HCT116 (cell line): ENCODE results near the gene RHEB. TPM values are rescaled to one million over a fixed set of nuclear protein-coding genes. Genes with fewer than 3 reads are reported as not detected.

Source experiments
- ATAC-seq: fragments of 200-7000 bp; cut with Tn5 transposase; 2 replicates; pipeline ENCODE4 v1.9.1; 2020; ENCODE audit warnings: mild to moderate bottlenecking, moderate library complexity
- BruUV-seq: library from RNA; stranded (reverse); fragments of 400-500 nt; replicated peaks from 2 replicates; lab custom pipeline; 2021; lab: Mats Ljungman, UMichigan
- CTCF ChIA-PET: fragments of 300-600 bp; sonication (Branson Sonifier 250); formaldehyde crosslinking; loops from one replicate; lab custom pipeline; 2021; ENCODE audit warnings: antibody characterized with exemption; lab: Charles Lee
- POLR2A ChIA-PET: fragments of 300-600, 350-600 bp; sonication (Branson Sonifier 250); formaldehyde crosslinking; loops from one replicate; lab custom pipeline; 2021; ENCODE audit warnings: antibody characterized with exemption; lab: Charles Lee
- RAD21 ChIA-PET, 2 experiments: fragments of 300-600 bp; sonication (Branson Sonifier 250); formaldehyde crosslinking; loops; one replicate each; lab custom pipeline; 2023; ENCODE audit warnings: low total read pairs in 2 of 2; ENCODE audit not compliant: uncharacterized antibody in 2 of 2, unreplicated experiment in 2 of 2, low non-redundant PET in 1 of 2; lab: Charles Lee
- DNase-seq: peaks from one replicate; pipeline ENCODE4 v3.0.0-alpha.2; 2010; ENCODE audit warnings: low read depth, low spot score
- H2AFZ ChIP-seq: fragments of 200-600 bp; shearing (Covaris generic), sonication (generic); 2 replicates; pipeline ENCODE4 v1.6.1; 2017; ENCODE audit warnings: low read depth, mixed run types, mixed read lengths, antibody characterized with exemption, low read length; ENCODE audit not compliant: poor library complexity, severe bottlenecking
- H3K27ac ChIP-seq: 2 replicates; pipeline ENCODE4 v1.5.1; 2012; ENCODE audit warnings: low read depth, low read length
- H3K27me3 ChIP-seq: fragments of 200-600 bp; sonication (generic); 2 replicates; pipeline ENCODE4 v1.6.1; 2016; ENCODE audit warnings: mixed run types, low read length, mixed read lengths; ENCODE audit not compliant: insufficient read depth
- H3K36me3 ChIP-seq, 2 experiments: fragments of 200-500 bp in 1 of 2; fragments of 200-600 bp in 1 of 2; sonication (Bioruptor generic) in 1 of 2; sonication (generic) in 1 of 2; 2 replicates each; pipeline versions ENCODE4 v1.5.1 to v1.6.1; 2014 to 2016; ENCODE audit warnings: low read length in 2 of 2, inconsistent platforms in 1 of 2, mixed read lengths in 1 of 2, mixed run types in 1 of 2; ENCODE audit not compliant: insufficient read depth in 2 of 2, control insufficient read depth in 1 of 2
- H3K4me1 ChIP-seq, 2 experiments: fragments of 200-600 bp in 1 of 2; sonication (generic) in 1 of 2; 2 replicates each; pipeline versions ENCODE4 v1.5.1 to v1.6.1; 2012 to 2017; ENCODE audit warnings: low read length in 2 of 2, inconsistent platforms in 1 of 2, mild to moderate bottlenecking in 1 of 2, mixed read lengths in 1 of 2, mixed run types in 1 of 2, moderate library complexity in 1 of 2; ENCODE audit not compliant: insufficient read depth in 2 of 2, control insufficient read depth in 1 of 2
- H3K4me2 ChIP-seq: fragments of 200-600 bp; sonication (generic); 2 replicates; pipeline ENCODE4 v1.6.1; 2017; ENCODE audit warnings: mixed run types, low read length, mixed read lengths
- H3K4me3 ChIP-seq, 2 experiments: fragments of 200-600 bp in 1 of 2; sonication (generic) in 1 of 2; replicated peaks in 1 of 2; 2 replicates each; pipeline ENCODE4 v1.5.1; 2011 to 2016; ENCODE audit warnings: low read length in 2 of 2, control low read depth in 1 of 2, low read depth in 1 of 2, mild to moderate bottlenecking in 1 of 2, mixed read lengths in 1 of 2, mixed run types in 1 of 2
- H3K79me2 ChIP-seq: fragments of 200-600 bp; sonication (generic); 2 replicates; pipeline ENCODE4 v1.6.1; 2017; ENCODE audit warnings: mild to moderate bottlenecking, mixed run types, low read length, moderate library complexity, mixed read lengths; ENCODE audit not compliant: insufficient read depth
- H3K9ac ChIP-seq: fragments of 200-600 bp; sonication (generic); 2 replicates; pipeline ENCODE4 v1.6.1; 2016; ENCODE audit warnings: low read length, mixed read lengths
- H3K9me2 ChIP-seq: fragments of 200-600 bp; sonication (generic), shearing (Covaris generic); 2 replicates; pipeline ENCODE4 v1.6.1; 2017; ENCODE audit warnings: mixed run types, mild to moderate bottlenecking, moderate library complexity; ENCODE audit not compliant: insufficient read depth
- H3K9me3 ChIP-seq, 2 experiments: fragments of 200-500 bp in 1 of 2; fragments of 200-600 bp in 1 of 2; sonication (Bioruptor generic) in 1 of 2; sonication (generic) in 1 of 2; 2 replicates each; pipeline ENCODE4 v1.6.1; 2014 to 2017; ENCODE audit warnings: low read length in 2 of 2, mixed read lengths in 2 of 2, inconsistent platforms in 1 of 2, low read depth in 1 of 2, mild to moderate bottlenecking in 1 of 2, mixed run types in 1 of 2, moderate library complexity in 1 of 2; ENCODE audit not compliant: control insufficient read depth in 1 of 2, insufficient read depth in 1 of 2
- H4K20me1 ChIP-seq: fragments of 200-600 bp; sonication (generic), shearing (Covaris generic); 2 replicates; pipeline ENCODE4 v1.6.1; 2017; ENCODE audit warnings: mixed run types, mild to moderate bottlenecking, moderate library complexity; ENCODE audit not compliant: insufficient read depth
- CBX3 ChIP-seq: IDR thresholded peaks from 2 replicates; pipeline ENCODE4 v1.6.1; 2012; ENCODE audit warnings: low read depth
- CEBPB ChIP-seq: IDR thresholded peaks from 2 replicates; pipeline ENCODE4 v1.6.1; 2012; ENCODE audit warnings: low read depth
- EGR1 ChIP-seq: IDR thresholded peaks from 2 replicates; pipeline ENCODE4 v1.6.1; 2012; ENCODE audit warnings: low read depth
- ELF1 ChIP-seq: IDR thresholded peaks from 2 replicates; pipeline ENCODE4 v1.6.1; 2012; ENCODE audit warnings: low read depth, borderline replicate concordance
- EZH2 ChIP-seq: fragments of 200-600 bp; sonication (generic); IDR thresholded peaks from 2 replicates; pipeline ENCODE4 v1.6.1; 2017; ENCODE audit warnings: antibody characterized with exemption, mixed run types
- EZH2phosphoT487 ChIP-seq: fragments of 200-600 bp; IDR thresholded peaks from 2 replicates; pipeline ENCODE4 v1.6.1; 2018; ENCODE audit warnings: antibody characterized with exemption, borderline replicate concordance
- FOSL1 ChIP-seq: IDR thresholded peaks from 2 replicates; pipeline ENCODE4 v1.6.1; 2012; ENCODE audit warnings: low read depth
- POLR2A ChIP-seq: IDR thresholded peaks from 2 replicates; pipeline ENCODE4 v1.7.0; 2011; ENCODE audit warnings: borderline replicate concordance; ENCODE audit not compliant: insufficient read depth, insufficient read length; ENCODE audit errors: extremely low read depth
- POLR2AphosphoS5 ChIP-seq: IDR thresholded peaks from 2 replicates; pipeline ENCODE4 v1.6.1; 2011; ENCODE audit warnings: mild to moderate bottlenecking, low read depth, low read length, moderate library complexity
- RAD21 ChIP-seq: IDR thresholded peaks from 2 replicates; pipeline ENCODE4 v1.6.1; 2012; ENCODE audit warnings: low read depth, mild to moderate bottlenecking
- SIN3A ChIP-seq: IDR thresholded peaks from 2 replicates; pipeline ENCODE4 v1.6.1; 2012; ENCODE audit warnings: low read depth
- SP1 ChIP-seq: IDR thresholded peaks from 2 replicates; pipeline ENCODE4 v1.6.1; 2012; ENCODE audit warnings: low read depth
- TCF7L2 ChIP-seq: IDR thresholded peaks from 2 replicates; pipeline ENCODE4 v1.7.0; 2011; ENCODE audit warnings: borderline replicate concordance, inconsistent platforms; ENCODE audit not compliant: insufficient read depth, insufficient read length; ENCODE audit errors: extremely low read depth
- YY1 ChIP-seq: IDR thresholded peaks from 2 replicates; pipeline ENCODE4 v1.6.1; 2011; ENCODE audit warnings: low read length, low read depth, moderate library complexity, mild to moderate bottlenecking; ENCODE audit not compliant: insufficient replicate concordance; ENCODE audit errors: extremely low read depth
- ZFX ChIP-seq: fragments of 450-650 bp; IDR thresholded peaks from 2 replicates; pipeline ENCODE4 v1.6.1; 2017
- ZNF274 ChIP-seq: fragments of 200-500 bp; sonication (Bioruptor generic); IDR thresholded peaks from 2 replicates; pipeline ENCODE4 v1.6.1; 2014; ENCODE audit warnings: mild to moderate bottlenecking, low read depth, low read length, inconsistent platforms
- intact Hi-C: fragments of 100-400 bp; cut with micrococcal nuclease; formaldehyde crosslinking; loops from 2 replicates; pipeline ENCODE4 v1.10.0; 2022
- total RNA-seq: library from RNA; stranded (reverse); gene quantifications from one replicate; pipeline ENCODE4 v1.2.1, GENCODE V29; 2021; ENCODE audit not compliant: unreplicated experiment
- TF ChIP-seq, protein P1 (sequence below): IDR thresholded peaks from 2 replicates; pipeline ENCODE4 v1.6.1; 2011; ENCODE audit warnings: mild to moderate bottlenecking, low read length, moderate library complexity; ENCODE audit not compliant: insufficient replicate concordance; ENCODE audit errors: extremely low read depth
- TF ChIP-seq, protein P2 (sequence below): IDR thresholded peaks from 2 replicates; pipeline ENCODE4 v1.6.1; 2012

RHEB gene
- total RNA-seq, 1 experiment from 2014 or later = 114 TPM

DNA sequence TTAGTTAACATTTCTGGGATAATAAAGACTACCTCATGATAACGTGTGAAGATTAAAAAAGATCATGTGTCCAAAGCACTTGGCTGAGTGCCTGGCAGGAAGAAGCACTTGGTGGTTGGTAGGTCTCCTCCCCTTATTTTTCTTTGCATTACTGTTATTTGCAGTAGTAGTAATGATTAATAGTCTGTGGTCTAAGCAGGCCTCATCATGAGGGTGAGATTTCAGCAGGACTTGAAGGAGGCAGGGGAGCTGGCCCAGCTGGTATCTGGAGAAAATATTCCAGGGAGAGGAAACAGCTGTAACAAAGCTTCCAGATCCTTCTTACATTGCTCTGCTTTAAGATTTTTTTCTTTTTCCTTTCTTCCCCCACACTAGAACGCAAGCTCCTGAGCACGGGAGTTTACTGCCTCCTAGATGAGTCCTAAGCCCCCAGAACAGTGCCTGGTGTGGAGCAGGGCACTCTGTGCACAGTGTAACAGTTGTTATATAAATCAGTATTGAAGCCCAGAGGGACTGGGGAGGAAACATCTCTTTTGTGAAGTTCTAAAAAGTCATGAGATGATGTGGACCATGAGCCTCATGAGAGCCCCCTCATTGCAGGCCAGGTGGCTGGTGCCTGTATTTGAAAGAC is 31.1 kb upstream of the RHEB start:
- POLR2A ChIA-PET = no interaction called here
- DNase-seq (no peak), ATAC-seq (no peak)
- Histone ChIP-seq H4K20me1 (no peaks in the 10 kb centered on the region), H2AFZ (no peak overlapping the region), H3K9me2 (no peaks in the 10 kb centered on the region), H3K27ac (no peak overlapping the region), H3K9me3 (no peaks in the 10 kb centered on the region), H3K4me2 (no peak overlapping the region), H3K27me3 (no peaks in the 10 kb centered on the region), H3K36me3 (no peaks in the 10 kb centered on the region), H3K4me1 (peaks cover 8 to 23% of the 10 kb centered on the region in 2 experiments; a peak in 3 of 4 replicates), H3K9ac (no peak overlapping the region), H3K4me3 (no peak overlapping the region), H3K79me2 (no peaks in the 10 kb centered on the region)
- intact Hi-C loops = no loop called here
- TF ChIP-seq TCF7L2 (no peak), CEBPB (no peak), EZH2phosphoT487 (no peak), ZNF274 (no peak), SP1 (no peak), POLR2A (no peak), ELF1 (no peak), EZH2 (no peak), YY1 (no peak), EGR1 (no peak), CBX3 (no peak), FOSL1 (no peak), RAD21 (no peak), ZFX (no peak), POLR2AphosphoS5 (no peak), SIN3A (no peak)
- TF ChIP-seq, protein P1, sequence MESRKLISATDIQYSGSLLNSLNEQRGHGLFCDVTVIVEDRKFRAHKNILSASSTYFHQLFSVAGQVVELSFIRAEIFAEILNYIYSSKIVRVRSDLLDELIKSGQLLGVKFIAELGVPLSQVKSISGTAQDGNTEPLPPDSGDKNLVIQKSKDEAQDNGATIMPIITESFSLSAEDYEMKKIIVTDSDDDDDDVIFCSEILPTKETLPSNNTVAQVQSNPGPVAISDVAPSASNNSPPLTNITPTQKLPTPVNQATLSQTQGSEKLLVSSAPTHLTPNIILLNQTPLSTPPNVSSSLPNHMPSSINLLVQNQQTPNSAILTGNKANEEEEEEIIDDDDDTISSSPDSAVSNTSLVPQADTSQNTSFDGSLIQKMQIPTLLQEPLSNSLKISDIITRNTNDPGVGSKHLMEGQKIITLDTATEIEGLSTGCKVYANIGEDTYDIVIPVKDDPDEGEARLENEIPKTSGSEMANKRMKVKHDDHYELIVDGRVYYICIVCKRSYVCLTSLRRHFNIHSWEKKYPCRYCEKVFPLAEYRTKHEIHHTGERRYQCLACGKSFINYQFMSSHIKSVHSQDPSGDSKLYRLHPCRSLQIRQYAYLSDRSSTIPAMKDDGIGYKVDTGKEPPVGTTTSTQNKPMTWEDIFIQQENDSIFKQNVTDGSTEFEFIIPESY = no peak
- TF ChIP-seq, protein P2, sequence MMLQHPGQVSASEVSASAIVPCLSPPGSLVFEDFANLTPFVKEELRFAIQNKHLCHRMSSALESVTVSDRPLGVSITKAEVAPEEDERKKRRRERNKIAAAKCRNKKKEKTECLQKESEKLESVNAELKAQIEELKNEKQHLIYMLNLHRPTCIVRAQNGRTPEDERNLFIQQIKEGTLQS = no peak
- CTCF ChIA-PET = no interaction called here
- BruUV-seq = no TSS peak
- RAD21 ChIA-PET = no interaction called here
